Activated T-helper 1 cell treated with anti-CD3 and anti-CD28 coated beads, Interleukin-2, amount 50 U/mL, for 16 hours (primary cell): ENCODE data around the gene FAM234B.

Experiments used
- DNase-seq, 2 donors: peaks; one replicate each; pipeline ENCODE4 v3.0.0-alpha.2; 2020; ENCODE audit warnings: low read depth in 1 of 2, low spot score in 1 of 2

FAM234B gene

DNA sequence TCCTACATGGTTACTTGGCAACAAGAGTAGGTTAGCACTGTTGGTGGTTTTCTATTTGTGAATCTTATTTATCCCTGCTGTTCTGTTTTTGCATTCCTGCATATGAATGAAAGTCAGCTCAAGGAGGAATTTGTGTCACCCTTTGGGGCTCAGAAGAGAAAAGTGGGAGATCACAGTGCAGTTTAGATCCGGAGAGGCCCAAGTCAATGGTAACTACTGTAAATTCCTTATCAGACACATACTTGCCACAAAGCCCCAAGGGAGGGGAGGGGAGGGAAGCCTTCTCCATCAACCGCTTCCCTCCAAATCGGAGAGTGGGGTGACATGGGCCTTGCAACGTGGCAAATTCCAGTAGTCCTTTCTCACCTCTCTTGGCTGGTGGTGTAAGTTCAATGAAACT is 44.3 kb downstream of the FAM234B start:
- no peak for DNase-seq

DNA sequence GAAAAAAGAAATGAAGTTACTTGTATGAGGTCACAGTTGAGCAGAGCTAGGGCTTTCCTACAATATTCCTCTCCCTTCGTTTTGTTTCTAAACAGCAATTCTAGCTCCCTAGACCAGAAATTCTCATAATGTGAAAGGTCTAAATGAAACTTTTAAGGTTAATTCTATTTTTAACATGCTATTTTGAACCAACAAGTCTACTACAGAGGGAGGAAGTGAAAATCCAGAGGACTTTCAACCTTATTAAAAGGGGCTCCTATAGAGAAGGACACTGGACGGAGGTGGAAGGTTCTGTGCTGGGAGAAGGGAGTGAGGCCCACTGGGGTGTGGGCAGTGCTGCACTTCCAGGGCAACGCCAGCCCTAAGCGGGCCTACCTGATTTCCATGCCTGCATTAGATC is 45.9 kb downstream of the FAM234B start:
- no peak for DNase-seq

DNA sequence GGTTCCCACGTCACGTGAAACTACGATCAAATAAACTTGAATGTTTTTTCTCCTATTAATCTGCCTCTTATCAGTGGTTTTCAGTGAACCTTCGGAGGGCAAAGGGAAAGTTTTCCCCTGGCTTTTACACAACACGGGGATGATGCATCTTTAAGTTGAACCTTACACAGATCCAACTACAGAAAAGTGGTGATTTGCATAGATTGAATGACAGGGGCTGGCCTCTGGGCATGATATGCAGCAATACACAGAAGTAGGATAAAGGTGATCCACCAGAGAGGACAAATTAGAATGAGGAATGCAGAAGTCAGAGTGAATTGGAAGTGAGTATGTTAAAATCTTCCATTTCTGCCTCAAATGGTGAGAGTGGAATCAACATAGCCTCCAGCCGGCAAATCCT is 47.7 kb downstream of the FAM234B start:
- DNase-seq, result no peak

DNA sequence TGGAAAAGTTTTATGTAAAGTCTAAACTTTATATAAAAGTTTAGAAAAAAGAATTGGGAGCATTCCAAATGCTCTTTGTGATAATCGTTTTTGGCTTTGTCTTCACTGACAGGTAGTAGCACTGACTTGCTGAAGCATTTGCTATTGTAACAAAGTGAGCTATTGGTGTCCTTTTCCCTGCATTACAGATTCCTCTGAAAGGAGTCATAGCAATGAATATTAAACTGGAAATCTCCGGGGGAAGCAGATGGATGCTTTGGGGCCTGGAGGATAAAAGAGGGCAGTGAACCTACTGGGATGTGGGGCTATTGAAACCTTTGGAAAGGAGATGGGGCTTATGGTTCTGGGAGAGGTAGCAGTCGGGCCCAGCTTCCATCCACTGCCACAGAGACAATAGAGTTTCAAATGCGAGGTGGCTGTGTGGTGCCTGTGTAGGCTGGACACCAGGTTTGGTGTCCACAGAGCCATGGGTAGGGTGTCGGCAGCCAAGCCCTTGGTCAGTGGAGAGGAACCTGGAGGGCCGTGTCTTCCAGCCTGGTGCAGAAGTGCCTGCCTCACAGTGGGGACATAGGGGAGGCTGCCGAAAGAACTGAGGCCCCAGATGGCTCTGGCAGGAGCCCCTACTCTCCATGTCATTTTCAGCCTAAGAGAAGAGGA is 49.1 kb downstream of the FAM234B start:
- DNase-seq, result no peak

DNA sequence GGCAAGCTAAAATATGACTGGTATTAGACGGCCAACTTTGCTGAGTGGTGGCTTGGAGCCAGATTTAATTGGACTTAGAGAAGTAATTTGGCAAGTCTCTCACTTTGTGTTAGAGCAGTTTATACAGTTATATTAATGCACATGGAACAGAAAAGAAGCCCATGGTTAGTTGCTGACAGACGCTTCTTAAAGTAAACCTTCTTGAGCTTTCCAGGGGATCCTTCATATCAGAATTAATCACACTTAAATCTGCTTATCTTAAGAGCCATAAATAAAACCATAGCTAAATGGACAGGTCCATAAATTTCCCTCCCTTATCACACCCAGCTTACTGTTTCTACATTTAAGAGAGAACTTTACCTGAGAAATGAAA is 49.7 kb downstream of the FAM234B start:
- DNase-seq, result no peak

DNA sequence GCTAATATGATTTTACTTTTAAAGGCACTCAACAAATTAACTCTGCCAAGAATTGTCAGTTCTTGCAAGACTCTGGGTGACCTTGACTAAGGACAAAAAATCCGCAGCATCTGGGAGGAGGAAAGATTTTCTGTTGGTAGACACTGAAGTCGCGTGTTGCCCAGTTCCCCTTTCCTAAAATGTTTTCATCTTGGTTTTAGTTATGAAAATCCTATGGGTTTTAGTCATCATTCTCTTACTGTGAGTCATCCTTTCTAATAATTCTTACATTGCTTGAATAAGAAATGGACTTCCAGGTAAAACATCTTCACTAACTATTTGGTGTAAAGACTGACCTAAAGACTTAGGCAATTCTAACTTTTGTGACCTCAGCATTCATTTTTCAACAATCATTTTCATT is 50.2 kb downstream of the FAM234B start:
- DNase-seq, result no peak

DNA sequence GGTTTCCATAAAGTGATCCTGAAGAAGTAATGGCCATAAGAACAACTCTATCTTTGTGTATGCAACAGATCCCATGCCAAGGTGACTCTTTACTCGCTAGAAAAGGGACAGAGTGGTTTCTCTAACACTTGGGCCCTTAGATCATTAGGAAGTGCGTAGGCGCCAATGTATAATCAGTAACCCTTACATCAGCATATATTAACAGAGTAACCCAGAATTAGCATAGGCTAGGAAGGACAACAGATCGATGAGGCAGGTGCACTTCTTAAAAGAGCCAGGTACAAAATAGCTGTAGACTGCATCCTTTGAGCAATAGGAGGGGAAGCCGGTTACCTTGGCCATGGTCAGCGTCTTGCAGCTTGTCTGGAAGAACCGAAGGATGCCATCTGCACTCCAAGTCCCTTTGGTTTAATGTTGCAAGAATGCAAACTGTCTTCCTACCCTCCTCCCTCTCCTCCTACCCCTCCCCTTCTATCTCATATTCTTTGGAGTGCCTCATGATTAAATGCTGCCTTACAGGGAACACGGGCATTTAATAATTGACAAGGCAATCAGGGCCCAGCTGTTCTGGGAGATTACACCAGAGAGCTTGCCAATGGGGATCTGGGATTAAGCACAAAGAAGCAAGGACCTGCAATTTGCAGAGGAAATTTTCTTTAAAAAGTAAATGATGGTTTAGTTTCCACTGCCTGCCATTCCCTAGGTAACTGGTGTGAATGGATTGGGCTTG is 51.2 kb downstream of the FAM234B start:
- no peak for DNase-seq

DNA sequence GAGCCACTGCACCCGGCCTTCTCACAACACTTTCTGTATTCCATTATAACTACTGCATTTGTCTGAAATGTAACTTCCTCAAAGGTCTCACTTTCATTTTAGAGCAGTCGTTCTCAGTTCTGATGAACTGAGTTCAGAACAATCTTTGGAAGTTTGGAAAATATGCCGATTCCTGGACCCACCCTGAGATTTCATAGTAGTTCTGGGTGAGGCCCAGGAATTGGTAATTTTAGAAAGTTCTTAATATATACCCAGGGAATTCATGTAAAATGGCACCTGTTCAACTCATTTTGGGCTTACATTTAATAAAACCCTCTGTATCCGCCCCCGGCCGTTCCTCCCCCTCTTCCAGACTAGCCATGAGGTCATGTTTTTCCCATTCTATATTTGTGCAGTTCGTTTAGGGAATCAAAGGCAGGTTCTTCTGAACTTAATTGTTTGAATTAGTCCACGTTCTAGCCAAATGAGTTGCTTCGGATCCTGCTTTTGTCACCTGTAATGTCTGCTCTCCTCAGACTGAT is 53.4 kb downstream of the FAM234B start:
- DNase-seq, result no peak

DNA sequence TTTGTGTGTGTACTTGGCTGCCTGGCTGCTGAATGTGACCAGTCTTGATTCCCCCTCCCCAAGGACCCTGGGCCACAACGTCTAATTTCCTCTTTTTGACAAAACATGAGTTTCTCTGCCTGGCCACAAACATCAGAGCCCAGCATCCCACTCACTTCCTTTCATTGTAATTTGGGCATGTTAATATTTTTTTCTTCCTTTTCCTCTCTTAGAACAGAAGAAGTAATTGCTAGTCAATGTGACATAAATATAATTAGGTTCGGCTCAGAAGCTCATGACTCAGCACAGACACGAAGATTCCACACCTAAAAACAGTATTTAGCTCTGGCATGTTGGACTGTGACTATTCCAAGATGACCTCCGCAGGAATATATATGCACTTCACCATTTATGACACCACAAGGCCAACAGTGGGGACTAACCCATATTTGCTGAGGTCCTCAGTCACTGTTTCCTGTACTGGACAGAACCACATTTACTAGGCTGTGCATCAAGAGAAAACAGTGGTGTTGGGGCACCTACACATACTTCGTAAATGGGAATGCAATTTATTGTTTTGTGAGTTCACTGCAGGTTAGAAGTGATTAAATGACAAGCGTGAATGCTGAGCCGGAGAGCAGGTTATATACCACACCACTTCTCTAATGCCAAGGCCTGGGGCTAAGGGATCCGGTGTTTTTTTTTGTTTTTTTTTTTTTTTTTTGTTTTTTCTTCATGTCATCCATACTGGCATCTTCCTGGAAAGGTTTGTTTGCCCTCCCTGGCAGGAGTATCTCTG is 55.1 kb downstream of the FAM234B start:
- no peak for DNase-seq

DNA sequence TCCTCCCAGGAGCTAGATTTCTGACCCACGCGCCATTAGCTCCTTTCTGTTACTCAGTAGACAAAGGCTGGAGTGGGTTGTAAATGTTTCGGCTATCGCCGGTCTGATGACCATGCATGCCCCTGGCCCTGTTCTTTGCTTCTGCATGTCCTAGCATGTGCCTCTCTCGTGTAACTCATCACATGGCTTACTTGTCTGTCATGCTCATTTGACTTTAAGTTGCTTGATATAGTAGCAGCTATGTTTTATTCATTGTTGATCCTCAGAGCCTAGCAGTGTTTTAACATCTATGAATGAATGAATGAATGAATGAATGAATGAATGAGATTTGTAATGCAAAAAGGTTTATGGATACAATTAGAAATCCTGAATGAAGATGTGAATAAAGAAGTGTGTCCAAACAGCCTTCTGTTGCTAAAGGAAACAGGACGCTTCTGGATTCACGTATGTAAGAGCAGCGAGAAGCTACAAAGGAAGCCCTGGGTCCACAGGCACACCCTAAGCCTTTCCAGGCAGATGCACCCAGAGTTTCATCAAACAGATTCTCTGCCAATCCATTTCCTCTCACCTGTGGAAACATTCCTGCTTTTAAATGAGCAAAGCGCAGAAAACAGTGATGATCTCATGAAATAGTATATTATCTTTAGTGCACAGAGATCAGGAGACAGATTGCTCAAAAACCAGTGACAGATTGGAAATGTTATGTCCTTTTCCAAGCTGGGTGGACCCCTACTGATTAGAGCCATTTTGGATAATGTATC is 55.8 kb downstream of the FAM234B start:
- no peak for DNase-seq

DNA sequence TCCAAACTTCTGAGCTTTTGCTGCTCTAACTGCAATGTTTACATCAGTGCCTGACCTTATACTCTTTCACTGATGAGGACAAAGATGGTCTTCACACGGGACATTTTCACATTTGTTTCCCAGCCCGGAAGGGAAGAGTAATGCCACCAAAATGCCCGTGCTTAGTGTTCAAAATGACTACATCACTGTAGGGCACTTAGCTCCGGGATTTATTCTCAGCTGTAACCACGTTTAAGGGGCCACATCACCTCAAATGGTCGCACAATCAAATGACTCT is 56.4 kb downstream of the FAM234B start:
- DNase-seq, result no peak

DNA sequence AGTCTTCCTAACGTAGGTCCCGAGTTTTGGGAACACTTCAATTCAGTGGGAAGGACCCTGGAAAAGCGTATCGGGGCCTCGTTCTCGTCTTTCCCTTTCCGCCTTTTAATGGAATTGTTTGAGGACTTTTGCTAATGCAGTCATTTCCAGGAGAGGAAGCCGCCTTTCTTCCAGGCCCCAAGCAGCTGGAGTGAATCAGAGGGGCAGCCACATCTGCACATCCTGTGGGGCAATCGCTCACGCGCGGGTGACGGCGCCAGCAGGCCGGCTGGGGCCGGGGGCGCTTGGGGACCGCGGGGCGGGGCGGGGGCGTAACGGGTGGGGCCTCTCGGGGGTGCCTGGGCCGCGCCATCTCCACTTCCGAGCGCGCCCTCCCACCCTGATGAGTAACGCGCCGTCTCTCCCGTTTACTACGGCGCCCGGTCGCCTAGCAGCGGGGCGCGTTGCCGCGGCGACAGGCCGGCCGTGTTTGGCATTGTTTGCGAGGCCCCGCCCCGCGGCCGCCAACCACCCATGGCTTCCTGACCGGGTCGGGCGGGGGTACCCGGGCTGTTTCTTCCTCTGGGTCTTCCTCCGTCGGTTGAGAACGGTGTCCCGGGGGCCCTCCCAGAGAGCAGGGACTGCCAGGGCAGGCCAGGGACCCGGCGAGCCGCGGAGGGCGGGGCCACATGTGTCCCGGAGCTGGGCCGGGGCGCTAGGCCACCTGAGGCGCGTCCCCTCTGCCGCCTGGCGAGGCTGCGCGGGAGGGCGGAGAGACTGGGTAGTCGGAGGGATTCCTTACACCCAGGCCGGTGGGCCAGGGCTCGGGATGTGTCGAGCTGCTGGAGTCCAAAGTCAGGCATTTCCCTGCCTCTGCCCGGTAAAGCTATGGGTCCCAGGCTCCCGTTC is 56.9 kb downstream of the FAM234B start:
- peak; percentile 80 to 88 for DNase-seq

DNA sequence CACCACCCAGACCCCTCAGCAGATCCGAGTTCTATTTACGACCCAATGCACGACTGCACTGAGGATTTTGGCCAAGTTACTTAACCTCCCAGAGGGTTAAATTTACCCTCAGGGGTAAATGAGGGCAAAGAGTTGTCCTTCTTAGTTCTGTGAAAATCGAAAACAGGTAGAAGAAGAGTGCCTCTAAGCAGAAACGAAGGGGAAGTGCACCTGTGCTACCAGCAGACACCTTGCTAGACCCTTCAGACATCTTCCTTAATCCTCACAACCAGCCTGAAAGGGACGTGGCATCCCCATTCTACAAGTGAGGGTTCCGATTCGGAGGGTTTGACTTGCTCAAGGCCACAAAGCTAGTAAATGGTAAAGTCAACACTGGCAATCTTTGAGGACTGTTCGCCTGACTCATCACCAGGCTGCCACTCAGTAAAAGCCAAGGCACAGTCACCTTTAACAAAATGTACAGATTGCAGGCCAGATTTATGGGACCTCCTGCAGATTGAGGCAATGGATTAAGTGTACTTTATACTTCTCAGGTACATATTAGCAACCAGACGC is 57.7 kb downstream of the FAM234B start:
- DNase-seq, result no peak

DNA sequence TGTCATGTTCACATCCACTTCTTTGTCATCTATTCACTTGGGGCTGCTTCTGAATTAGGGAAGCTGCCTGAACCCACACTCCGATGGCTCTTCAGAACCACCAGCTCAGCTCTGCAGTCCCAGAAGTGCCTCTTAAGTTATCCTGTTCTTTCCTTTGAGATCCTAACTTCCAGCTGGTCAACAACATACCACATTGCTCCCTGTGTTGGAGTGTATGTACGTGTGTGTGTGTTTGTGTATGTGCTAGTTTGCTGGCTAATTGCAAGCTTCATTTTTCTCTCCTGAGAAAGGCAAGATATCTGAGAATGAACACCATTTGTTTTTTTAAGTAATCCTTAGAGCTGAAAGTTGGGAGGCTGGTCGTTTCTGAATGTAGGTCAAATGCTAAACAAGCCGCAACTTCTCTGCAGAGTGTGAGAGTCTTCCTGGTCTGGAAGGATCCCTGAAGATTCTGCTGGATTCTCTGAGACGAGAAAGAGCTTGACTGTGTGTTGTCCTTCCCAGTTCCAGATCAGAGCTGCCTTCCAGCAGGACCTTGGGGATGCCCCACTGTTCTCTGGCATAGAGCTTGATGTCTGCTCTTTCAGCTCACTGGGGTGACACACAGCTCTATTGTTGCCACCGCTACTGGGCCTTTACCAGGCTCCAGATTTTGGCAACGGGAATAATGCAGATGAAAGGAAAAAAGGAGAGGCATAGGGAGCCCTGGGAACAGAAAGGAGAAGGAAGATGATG is 58.4 kb downstream of the FAM234B start:
- DNase-seq, result no peak

DNA sequence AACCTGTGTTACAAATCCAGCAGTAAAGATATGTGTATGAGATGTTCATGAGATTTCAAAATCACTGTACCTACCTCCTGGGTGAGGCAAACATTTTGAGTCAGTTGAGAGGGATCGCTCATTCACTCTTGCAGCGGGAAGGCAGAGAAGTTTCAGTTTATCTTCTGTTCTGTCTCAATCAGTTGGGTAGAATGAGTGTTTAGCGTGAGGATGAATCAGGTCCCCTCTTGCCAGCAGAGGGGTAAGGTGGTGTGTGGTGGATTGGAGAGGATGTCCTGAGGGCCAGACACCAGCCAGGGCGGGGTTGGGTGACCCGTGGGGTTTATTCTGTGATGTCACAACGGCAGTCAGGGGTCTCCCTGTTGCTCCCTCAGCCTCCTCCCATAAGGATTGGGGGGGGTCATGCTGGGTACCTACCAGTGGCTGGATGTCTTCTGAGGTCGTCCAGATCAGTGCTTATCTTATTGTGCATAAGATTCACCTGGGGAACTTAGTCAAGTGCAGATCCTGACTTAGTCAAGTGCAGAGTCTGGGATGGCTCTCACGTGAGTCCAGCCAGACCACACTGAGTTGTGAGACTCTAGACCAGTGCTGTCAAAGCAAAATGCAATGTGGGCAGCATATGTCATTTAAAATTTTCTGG is 59.3 kb downstream of the FAM234B start, which contains the start of gene GSG1:
TSS of gene GSG1 (minus strand) at position 277 of the 643 bp plus-strand sequence. CDS start at position 122, 155 bp downstream.
- DNase-seq, result no peak

DNA sequence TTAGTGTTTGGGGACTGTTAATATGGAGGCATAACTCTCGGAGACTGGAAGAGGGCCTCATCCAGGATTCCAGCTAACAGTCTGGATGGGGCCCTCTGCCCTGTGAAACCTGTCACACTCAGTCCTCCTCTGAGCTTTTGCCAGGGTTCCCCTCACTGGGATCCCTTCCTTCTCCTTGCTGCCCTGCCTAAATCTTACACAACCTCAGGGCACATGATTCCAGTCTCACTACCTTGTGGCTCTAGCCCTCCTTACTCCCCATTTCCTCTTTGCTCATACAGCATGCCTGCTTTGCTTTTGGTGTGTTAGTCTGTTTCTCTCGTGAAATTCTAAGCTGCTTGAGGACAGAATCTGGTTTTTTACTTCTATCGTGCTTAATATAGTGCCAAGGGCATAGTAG is 60.2 kb downstream of the FAM234B start:
- DNase-seq, result no peak

DNA sequence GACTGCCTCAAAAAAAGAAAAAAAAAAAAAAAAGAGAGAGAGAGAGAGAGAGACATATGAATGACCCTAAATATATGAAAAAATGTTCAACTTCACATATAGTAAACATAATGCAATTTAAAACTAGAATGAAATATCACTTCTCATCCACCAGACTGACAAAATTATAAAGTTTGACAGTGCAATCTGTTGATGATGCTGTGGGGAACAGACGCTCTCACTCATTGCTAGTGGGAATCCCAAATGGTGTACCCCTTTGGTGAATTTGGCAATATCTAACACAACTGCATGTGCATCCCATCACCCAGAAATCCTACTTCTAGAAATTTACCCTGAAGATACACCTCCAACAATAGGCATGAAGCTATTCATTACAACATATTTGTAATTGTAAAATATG is 61.6 kb downstream of the FAM234B start:
- DNase-seq, result no peak

DNA sequence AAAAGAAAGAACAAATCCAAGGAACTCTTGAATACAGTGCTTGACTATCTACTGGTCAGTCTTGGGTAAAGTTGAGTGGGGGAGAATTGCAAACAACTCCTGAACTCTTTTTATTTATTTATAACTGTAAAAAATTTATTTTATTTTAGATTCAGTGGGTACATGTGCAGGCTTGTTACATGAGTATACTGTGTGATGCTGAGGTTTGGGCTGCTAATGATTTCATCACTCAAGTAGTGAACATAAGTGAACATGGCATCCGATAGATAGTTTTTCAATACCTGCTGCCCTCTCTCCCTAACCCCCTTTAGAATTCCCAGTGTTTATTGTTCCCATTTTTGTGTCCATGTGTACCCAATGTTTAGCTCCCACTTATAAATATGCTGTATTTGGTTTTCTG is 62.5 kb downstream of the FAM234B start:
- no peak for DNase-seq

DNA sequence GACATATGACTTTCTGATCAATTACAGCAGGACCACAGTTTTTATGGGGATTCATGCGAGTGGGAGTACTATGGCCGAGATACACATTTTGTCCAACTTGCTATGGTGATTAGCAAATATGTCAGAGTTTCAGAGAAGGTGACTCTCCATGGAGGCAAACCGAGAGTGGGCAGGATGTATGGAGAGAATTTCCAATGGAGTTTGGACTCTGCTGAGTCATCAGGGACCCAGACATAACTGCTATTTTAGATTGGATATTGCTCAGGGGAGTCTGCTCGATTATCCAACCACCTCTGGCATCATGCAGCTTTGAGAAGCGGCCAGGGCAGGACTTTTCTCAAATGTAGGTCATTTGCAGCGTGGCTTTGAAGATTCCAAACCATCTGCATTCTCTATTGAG is 68.8 kb downstream of the FAM234B start:
- no peak for DNase-seq
